Neural progenitor cell (in vitro differentiated cells): ENCODE measurements around the gene PAQR4.

Experiments used
- EZH2 ChIP-seq: fragments of 200-600 bp; sonication (generic); IDR thresholded peaks from 2 replicates; pipeline ENCODE4 v1.6.1; 2017; ENCODE audit warnings: antibody characterized with exemption, mild to moderate bottlenecking, moderate library complexity
- EZH2phosphoT487 ChIP-seq: fragments of 200-600 bp; sonication (generic); IDR thresholded peaks from 2 replicates; pipeline ENCODE4 v1.6.1; 2017; ENCODE audit warnings: antibody characterized with exemption

DNA sequence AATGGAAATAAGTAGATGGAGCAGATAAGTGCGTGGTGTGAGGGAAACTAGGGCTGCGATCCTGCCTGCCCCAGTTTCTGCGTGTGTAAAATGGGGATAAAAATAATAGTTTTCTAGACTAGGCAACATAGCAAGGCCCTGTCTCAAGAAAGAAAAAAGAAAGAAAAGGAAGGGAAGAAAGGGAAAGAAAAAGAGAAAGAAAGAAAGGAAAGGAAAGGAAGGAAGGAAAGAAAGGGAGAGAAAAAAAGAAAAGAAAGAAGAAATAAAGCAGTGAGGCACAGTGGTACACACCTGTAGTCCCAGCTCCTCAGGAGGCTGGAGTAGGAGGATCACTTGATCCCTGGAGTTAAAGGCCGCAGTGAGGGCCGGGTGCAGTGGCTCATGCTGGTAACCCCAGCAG, 13.3 kb downstream of the PAQR4 start:
- TF ChIP-seq EZH2 (no peak), EZH2phosphoT487 (no peak)
